Measurements from ENCODE around the gene BEAN1. TPM values are rescaled to one million over a fixed set of nuclear protein-coding genes. Genes with fewer than 3 reads are reported as not detected.

The BEAN1 gene
- total RNA-seq, 1 experiment from 2014 or later: 0.24 TPM

DNA sequence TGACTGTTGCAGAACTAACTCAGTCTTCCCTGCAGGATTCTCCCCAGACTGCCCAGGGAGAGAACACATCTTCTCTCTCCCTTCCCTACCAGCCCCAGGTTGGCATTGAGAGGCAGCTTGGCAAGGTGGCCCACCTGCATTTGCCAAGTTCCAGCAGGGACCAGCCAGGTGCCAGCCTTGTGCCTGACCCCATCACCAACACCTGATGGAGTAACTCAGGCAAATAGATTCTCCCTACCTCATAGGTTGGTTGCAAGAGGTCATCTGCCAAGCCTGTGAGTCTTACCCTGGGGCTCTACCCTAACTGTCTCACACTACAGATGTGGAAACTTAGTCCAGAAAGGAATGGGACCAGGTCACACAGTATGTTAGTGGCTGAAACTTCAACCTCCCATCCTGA lies 20.4 kb downstream of the BEAN1 start:
- H2BK12ac ChIP-seq (ENCODE audit: insufficient read length, low read depth, low read length): no peak overlapping the region
- H2BK15ac ChIP-seq (ENCODE audit: low read depth, low read length): no peak overlapping the region
- no peak overlapping the region for H3T11ph ChIP-seq (ENCODE audit: low read length)
- H3K9ac ChIP-seq (ENCODE audit: extremely low read depth, insufficient read length, low read length): no peak overlapping the region
- no peak overlapping the region for H4K8ac ChIP-seq (replicated peaks; ENCODE audit: insufficient read length, low read depth, low read length)
- no peak overlapping the region for H3K14ac ChIP-seq (ENCODE audit: insufficient read depth, low read length)
- peaks cover 5 to 7% of the 10 kb centered on the region in 2 experiments; a peak in 3 of 4 replicates for H3K4me1 Mint-ChIP-seq
- no peak overlapping the region for H2BK120ac ChIP-seq (ENCODE audit: low read depth, low read length, poor library complexity, severe bottlenecking)
- no peaks in the 10 kb centered on the region for H3K4me1 ChIP-seq (ENCODE audit: insufficient read depth, low read length)
- TF ChIP-seq, protein P1, sequence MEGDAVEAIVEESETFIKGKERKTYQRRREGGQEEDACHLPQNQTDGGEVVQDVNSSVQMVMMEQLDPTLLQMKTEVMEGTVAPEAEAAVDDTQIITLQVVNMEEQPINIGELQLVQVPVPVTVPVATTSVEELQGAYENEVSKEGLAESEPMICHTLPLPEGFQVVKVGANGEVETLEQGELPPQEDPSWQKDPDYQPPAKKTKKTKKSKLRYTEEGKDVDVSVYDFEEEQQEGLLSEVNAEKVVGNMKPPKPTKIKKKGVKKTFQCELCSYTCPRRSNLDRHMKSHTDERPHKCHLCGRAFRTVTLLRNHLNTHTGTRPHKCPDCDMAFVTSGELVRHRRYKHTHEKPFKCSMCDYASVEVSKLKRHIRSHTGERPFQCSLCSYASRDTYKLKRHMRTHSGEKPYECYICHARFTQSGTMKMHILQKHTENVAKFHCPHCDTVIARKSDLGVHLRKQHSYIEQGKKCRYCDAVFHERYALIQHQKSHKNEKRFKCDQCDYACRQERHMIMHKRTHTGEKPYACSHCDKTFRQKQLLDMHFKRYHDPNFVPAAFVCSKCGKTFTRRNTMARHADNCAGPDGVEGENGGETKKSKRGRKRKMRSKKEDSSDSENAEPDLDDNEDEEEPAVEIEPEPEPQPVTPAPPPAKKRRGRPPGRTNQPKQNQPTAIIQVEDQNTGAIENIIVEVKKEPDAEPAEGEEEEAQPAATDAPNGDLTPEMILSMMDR (conservative IDR thresholded peaks at IDR 0.05): no peak
- no peak for DNase-seq
- H3K27ac Mint-ChIP-seq: no peak overlapping the region
- no peak overlapping the region for H3K4ac ChIP-seq (ENCODE audit: low read depth, low read length)
- no peaks in the 10 kb centered on the region for H3K23me2 ChIP-seq (ENCODE audit: insufficient read length, low read depth, low read length, poor library complexity, severe bottlenecking)
- H3K56ac ChIP-seq (ENCODE audit: insufficient read length, low read depth, low read length): no peak overlapping the region
- no peaks in the 10 kb centered on the region for H3K27me3 ChIP-seq (ENCODE audit: insufficient read depth, low read length)
- no peaks in the 10 kb centered on the region for H3K79me1 ChIP-seq (ENCODE audit: insufficient read depth, low read depth, low read length, poor library complexity, severe bottlenecking)
- no peak overlapping the region for H2BK20ac ChIP-seq (ENCODE audit: low read depth, low read length, poor library complexity, severe bottlenecking)
- no peak overlapping the region for H3K23ac ChIP-seq (ENCODE audit: insufficient read length, low read depth, low read length)
- H3K79me2 ChIP-seq (ENCODE audit: insufficient read depth, low read length): no peaks in the 10 kb centered on the region
- no peaks in the 10 kb centered on the region for H4K20me1 ChIP-seq (ENCODE audit: control insufficient read depth, insufficient read depth, insufficient read length)
- no peak overlapping the region for H2BK5ac ChIP-seq (ENCODE audit: insufficient read length, low read length)
- H3K27me3 Mint-ChIP-seq (ENCODE audit: low read depth): peaks cover 23% of the 10 kb centered on the region
- no peak overlapping the region for H3K4me3 Mint-ChIP-seq
- no peaks in the 10 kb centered on the region for H3K9me3 Mint-ChIP-seq
- H3K27ac ChIP-seq (ENCODE audit: insufficient read length, low read depth, low read length): no peak overlapping the region
- H3K9me3 ChIP-seq (ENCODE audit: control insufficient read depth, low read depth, low read length): no peaks in the 10 kb centered on the region
- H3K4me2 ChIP-seq (ENCODE audit: insufficient read depth, insufficient read length, low read length): no peak overlapping the region
- H2AFZ ChIP-seq (ENCODE audit: low read length): no peak overlapping the region
- H4K5ac ChIP-seq (ENCODE audit: insufficient read length, low read depth, low read length): no peak overlapping the region
- H2AK5ac ChIP-seq (ENCODE audit: insufficient read length, low read length): no peak overlapping the region
- no peak overlapping the region for H4K91ac ChIP-seq (ENCODE audit: insufficient read length, low read depth, low read length)
- H3K36me3 Mint-ChIP-seq (ENCODE audit: insufficient read depth in 1 of 3, low read depth in 3 of 3): no peaks in the 10 kb centered on the region
- no peak overlapping the region for H3K18ac ChIP-seq (ENCODE audit: insufficient read length, low read depth, low read length)
